Subcutaneous adipose tissue (tissue), 4 donors: ENCODE results near the gene MTMR11. TPM values are rescaled to one million over a fixed set of nuclear protein-coding genes. Genes with fewer than 3 reads are reported as not detected.

Source experiments
- CTCF ChIP-seq: fragments of 450-650 bp; IDR thresholded peaks from one replicate; pipeline ENCODE4 v1.5.1; 2016; ENCODE audit warnings: low read depth, mild to moderate bottlenecking, control low read depth, antibody characterized with exemption, moderate library complexity
- total RNA-seq, 4 donors: library from RNA; depleted of rRNA; stranded (reverse); fragments of >200 nt; gene quantifications; one replicate each; pipeline ENCODE4 v1.1.0, GENCODE V29; 2016

The MTMR11 gene
- total RNA-seq, 4 donors from 2014 or later = 2.1 to 13.6 (median 3.7) TPM

- TF ChIP-seq CTCF = no peak
These were observed 2.3 kb downstream of the MTMR11 start for GRCh38 chr1:149934356-149934755.

DNA sequence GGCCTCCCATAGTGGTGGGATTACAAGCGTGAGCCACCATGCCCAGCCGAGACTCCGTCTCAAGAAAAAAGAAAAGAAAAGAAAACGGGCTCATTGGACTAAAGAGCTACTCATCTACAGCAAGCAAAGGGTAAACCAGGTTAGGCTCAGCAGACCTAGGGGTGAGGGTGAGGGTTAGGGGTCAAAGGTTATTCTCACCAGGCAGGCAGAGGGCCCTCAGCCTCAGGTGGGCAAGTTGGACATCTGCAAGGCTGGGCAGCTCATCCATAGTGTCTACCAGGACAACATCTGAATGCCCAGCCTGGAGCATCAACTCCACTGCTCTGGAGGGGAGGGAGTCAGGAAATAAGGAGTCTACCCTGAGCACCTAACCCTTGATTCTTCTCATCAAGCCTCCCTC is 3.5 kb downstream of the MTMR11 start:
- TF ChIP-seq CTCF = no peak

DNA sequence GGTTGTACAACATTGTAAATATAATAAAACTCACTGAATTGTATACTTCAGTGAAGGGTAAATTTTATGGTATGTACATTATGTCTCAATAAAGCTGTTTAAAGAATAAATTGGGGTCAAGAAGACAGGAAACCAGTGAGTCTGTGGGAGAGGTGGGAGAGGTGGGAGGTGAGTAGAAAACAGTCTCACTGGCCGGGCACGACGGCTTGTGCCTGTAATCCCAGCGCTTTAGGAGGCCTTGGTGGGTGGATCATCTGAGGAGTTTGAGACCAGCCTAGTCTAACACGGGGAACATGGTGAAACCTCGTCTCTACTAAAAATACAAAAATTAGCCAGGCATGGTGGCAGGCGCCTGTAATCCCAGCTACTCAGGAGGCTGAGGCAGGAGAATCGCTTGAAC is 4.2 kb downstream of the MTMR11 start:
- TF ChIP-seq CTCF = no peak

DNA sequence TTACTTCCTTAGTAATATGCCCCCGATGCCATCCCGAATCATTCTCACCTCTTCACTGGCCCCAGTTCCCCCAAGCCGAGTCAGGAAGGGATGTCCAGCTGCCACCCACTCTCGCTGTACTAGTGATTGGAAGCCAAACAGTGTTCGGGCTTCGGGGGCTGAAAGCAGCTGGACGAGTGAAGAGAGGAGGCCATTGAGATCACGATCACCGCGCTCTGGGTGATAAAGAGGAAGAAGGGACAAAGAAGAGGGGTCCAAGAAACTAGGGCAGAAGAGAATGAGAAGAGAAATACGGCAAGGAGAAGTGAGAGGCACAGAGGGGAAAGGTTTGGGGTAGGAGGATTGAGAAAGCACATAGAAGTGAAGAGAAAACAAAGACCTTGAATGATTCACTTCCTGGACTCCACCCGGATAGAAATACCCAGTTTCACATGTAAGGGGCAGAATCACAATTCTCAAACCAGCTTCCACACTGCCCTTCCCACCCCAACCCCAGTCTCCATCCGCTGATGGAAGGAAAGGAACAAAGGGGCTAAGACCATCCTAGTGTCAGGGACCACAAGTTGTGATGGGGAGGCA is 5.4 kb downstream of the MTMR11 start:
- TF ChIP-seq CTCF = no peak

GRCh38 chr1:149929856-149930255 is 6.8 kb downstream of the MTMR11 start:
- TF ChIP-seq CTCF = no peak

DNA sequence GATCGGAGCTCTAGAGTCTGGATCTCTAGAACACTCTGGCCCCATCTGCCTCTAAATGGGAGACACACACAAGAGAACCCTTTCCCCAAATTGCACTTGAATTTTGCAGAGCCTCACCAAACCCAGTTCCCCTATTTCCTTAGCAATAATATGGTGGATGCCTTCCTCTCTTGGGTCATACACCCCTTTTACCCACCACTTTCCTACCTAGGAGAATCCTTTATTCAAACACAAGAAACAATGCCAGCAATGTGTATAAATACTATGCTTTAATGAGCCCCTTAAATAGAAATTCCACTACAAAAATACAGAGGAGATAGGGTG is 8.3 kb downstream of the MTMR11 start:
- no peak for TF ChIP-seq CTCF

- no peak for TF ChIP-seq CTCF
These were observed 8.9 kb downstream of the MTMR11 start, which contains the start of gene SF3B4 for GRCh38 chr1:149927563-149928400. Gene SF3B4, minus strand, starts transcription at chr1:149927803. Its CDS starts 44 bp downstream, at chr1:149927759.
